Activated CD4-positive, alpha-beta T cell treated with anti-CD3 and anti-CD28 coated beads for 4 hours (primary cell): ENCODE data around the gene PHF21B.
"Not testable (repeated sequence)": the region's sequence is repeated elsewhere in the genome, so short reads cannot be mapped to it uniquely, and the experiment has no call there.

ENCODE experiments used
- DNase-seq, 2 donors: peaks; one replicate each; pipeline ENCODE4 v3.0.0-alpha.2; 2020

The PHF21B gene

DNA sequence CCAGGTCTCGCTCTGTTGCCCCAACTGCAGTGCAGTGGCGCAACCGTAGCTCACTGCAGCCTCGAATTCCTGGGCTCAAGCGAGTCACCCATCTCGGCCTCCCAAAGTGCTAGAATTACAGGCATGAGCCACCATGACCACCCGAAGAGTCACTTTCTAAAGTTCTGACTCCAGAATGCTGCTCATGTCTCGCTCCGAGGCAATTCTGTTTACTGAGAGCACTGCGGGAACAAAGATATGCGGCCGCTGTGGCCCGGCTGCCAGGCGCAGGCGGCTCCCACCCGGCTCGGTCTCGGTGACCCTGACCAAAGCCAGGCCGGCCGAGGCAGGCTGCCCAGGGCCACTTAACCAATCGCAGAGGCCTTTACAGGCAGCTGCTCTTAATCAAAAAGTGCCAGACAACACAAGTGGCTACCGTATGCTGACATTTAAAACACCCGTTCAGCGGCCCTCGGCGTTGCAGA is 78.7 kb downstream of the PHF21B start:
- no peak for DNase-seq

DNA sequence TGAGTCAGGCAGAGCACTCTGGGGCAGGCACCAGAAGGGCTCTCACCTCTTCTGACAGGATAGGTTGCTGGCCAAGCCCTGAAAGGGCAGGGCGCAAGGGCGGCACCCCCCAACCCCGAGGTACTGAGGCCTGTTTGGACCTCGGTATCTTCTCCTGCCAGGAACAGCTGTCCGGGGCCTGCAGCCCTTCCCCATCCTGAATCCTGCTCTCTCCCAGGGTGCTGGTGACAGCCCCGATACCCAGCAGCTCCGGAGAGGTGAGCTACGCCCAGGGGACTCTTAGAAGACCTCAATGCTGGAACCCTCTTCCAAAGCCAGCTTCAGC is 79.1 kb downstream of the PHF21B start:
- no peak for DNase-seq

DNA sequence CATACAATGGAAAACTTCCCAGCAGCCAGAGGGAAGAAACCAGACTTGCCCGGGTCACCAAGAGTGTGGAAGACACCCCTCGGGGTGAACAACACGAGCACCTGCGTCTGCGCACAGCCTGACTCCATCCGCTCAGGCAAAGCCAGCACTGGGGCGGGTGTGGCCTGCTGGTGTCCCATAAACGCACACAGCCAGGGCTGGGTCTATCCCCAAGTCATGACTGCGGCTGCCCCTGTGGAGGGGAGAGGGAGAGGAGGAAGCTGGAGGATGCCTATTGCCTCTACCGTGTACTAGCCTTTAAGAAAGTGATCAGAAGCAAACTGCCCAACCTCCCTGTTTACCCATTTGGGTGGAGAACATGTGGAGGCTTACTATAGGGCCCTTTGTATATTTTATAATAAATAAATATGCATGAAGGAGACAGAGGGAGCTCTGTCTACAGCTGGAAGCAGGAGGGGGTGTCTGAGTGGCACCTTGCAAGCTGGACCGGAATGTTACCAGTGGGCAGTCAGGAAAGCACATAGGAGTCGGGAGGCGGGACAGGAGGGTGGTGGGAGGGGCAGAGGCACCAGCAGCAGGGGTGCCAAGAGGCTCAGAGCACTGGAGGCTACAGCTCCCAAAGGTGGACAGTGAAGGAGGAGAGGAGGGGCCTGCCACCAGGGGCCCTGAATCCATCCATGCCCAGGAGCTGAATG is 79.6 kb downstream of the PHF21B start:
- no peak for DNase-seq

DNA sequence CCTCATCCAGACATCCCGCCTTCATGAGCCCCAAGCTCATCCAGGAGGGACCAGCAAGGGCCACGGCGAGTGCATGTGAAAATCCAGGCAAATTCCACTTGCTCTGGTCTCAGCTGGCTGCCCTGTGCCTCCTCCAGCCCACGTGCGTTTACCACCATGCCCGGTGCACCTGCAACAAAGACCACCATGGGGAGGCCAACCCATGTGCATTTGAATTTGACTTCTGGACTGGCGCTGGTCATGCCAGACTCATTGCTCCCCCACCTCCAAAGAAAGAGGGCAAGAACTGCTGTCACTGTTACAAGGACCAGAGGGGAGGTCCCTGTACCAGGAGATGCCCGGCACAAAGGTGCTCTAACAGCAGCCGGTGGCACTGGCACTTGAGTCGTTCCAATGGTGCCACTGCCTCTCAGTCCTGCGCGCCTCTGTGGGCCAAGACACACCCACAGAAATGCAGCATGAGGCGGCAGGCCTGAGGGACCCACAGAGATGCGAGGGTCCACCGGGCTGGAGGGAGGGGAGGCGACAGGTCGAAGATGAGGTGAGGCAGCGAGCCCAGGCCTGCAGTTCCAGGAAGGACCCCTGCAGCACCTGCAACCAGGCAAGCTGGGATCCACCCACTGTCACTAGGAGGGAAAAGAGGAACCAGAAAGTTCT is 80.3 kb downstream of the PHF21B start:
- no peak for DNase-seq

DNA sequence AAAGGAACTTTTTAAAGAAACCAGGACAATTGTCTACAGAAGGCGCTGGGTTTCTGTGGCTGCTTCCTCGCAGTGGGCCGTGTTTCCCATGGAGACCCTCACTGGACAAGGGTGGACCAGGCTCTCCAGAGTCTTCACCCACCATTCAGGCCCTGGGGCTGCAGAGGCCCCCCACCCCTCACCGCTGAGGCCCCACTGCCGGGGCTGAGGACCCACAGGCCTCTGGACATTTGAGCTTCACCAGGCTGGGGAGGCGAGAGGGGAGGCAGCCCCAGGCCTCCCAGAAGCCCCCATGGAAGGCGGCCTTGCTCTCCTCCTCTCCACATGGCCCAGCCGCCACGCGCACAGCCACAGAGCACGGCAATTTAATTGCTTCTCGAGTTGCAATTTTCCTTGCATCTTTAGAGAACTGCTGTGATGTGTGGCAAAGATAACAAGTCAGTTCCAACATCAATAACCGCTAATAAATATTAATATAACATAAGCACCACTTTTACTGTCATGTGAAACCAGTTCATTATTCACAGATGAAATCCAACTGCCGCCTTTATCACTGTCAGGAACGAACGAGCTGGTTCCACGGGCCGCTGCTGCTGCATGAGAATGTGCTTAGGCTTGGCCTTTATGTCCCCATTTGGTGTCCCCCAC is 81.0 kb downstream of the PHF21B start:
- DNase-seq, result no peak

DNA sequence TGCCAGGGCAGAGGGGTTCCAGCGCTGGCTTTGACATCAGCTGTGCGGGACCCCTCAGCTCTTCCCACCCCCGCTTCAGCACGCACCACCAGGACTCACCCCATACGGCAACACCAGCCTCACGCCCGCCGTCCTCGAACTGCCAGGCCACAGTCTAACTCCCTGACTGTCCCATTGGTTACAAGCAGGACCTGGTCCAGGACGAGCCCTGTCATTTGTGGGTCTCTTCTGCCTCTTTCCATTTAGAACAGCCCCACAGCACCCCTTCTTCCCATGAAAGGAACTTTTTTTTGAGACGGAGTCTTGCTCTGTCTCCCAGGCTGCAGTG is 81.7 kb downstream of the PHF21B start:
- DNase-seq, result no peak

DNA sequence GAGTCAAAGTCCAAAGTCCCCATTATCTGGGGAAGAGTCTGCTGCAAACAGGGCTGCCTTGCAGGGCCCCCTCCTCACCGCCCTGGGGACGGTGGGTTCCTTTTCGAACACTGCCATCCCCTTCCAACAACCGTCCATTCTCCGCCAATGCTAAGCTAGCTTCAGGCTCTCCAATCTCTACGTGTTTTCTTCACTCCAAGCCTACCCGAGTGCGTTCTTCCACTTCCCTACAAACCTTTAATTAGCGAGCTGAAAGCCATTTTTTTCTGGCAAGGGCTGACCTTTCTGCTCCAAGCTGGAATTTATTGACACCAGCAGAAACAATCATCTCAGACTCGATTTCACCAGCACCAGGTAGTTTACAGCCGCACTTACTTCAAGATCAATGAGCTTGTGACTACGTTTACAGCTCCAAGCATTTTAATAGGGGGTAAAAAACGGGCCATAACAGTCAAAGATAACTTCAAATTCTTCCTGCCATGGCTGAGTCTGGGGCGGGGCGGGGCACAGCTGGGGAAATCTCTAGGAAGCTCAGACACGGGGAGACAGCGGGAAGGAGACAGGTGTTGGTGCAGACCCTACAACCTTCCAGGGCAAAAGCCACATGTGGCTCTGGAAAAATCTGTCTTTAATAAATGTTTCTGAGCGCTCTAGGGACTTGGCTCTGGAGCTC is 82.2 kb downstream of the PHF21B start:
- no peak for DNase-seq

DNA sequence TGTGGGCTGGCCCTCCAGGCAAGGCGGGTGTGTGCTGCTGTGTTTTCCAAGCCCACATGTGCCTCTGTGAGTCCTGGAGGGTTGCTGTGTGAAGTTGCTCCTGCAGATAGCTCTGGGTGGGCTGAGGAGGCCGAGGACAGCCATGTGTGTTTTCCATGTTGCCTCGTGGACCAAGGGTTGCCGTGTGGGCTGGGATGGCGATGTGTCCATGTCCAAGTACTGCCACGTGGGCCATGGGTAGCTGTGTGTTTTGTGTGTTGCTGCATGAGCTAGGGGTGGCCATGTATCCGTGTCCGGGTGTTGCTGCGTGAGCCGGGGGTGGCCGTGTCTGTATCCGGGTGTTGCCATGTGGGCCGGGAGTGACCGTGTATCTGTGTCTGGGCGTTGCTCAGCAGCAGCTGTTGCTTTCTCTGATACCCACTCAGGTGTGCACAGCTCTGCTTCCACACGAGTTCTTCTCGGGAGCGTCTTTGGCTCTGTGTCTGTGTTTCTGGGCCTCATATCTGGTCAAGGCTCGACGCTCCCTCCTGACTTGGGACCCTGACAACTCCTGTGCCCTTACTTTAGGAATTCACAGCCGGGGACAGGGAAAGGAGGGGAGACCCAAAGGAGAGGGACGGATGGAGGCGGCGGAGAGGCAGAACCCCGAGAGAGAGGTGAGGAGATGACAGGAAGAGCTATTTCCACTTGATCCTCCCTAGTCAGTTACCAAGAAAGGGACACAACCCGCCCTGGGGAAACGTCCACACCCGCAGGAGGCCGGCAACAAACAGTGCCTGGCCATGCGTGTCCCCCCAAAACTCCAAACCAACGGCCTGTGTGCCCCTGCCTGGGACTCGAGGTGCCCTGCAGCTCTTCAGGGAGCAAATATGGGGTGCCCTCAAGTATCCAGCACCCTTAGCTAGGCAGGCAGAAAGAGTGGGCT is 83.1 kb downstream of the PHF21B start:
- DNase-seq, result no peak

DNA sequence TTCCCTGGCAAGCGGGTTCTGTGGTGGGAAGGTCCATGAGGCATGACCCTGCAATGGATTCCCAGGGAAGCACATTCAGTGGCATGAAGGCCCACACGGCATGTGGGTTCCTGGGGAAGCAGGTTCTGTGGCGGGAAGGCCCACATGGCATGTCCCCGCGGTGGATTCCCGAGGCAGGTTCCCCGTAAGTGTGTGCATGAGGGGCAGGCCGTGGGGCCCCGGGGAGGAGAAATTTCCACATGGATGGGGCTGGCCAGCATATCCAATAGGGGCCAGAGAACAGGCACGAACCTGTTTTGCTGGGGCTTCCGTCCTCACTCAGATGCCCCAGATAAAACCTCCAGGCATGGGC is 83.7 kb downstream of the PHF21B start:
- no peak for DNase-seq

DNA sequence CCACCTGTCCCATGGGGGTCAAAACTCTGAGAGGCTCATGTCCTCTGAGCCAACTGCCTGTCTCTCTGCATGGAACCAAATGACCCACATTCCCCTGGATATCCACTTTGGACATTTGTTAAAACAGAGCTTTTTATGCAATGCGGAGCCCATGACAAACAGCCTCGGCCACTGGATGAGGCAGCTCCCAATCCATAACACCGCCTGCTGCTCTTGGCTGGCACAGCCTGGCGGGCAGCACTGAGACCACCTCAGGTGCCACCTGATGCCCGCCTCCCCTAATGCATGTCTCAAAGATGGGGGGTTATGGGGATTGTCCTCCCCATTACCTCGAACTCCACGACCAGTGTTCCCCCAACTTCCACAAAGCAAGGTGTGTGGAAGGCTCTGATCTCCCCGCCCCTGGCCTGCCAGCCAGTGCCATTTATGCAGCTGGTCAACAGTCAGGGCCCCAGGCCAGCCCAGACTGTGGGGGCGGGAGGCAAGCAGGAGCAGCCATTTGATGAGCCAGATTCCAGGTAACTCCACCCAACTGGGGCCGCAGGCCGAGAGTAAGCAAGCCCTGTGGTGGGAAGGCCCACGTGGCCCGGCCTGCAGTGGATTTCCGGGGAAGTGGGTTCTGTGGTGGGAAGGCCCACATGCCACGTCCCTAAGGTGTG is 84.2 kb downstream of the PHF21B start:
- DNase-seq, result no peak

DNA sequence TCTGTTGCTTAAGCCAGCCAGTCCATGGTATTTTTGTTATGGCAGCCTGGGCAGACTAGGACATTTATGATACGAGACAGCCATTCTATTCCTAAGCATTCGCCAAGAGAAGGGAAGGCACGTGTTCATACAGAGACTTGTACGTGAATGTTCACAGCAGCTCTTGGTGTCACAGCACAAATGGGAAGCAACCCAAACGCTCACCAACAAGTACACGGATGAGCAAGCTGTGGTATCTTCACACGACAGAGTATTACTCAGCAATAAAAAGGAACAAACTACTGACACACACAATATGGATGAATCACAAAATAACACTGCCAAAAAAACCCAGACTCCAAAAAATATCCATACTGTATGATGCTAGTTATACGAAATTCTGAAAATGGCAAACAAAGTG is 85.1 kb downstream of the PHF21B start:
- DNase-seq, result no peak

DNA sequence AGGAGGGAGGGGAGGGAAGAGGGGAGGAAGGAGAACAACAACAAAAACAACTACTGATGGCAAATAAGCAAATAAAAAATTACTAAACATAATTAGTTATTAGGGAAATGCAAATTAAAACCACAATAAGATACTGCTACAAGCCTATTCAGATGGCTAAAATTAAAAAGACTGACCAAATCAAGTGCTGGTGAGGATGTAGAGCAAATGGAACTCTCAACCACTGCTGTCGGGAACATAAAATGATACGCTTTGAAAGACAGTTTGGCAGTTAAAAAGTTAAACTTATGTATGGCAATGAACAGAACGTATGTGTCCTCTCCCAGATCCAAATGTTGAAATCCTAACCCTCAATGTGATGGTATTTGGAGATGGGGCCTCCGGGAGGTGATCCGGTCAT is 85.7 kb downstream of the PHF21B start:
- DNase-seq, result no peak

DNA sequence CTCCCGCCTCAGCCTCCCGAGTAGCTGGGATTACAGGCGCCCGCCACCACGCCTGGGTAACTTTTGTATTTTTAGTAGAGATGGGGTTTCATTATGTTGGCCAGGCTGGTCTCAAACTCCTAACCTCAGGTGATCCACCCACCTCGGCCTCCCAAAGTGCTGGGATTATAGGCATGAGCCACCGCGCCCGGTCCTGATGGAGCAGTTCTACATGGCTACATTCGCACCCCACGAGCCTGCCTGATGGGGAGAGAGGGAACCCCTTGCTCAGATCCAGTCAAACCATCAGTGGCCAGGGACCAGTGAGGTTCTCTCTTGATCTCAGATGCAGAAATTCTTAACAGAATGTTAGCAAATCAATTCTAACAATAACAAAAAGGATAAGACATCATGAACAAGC is 88.0 kb downstream of the PHF21B start:
- not testable (repeated sequence) for DNase-seq

DNA sequence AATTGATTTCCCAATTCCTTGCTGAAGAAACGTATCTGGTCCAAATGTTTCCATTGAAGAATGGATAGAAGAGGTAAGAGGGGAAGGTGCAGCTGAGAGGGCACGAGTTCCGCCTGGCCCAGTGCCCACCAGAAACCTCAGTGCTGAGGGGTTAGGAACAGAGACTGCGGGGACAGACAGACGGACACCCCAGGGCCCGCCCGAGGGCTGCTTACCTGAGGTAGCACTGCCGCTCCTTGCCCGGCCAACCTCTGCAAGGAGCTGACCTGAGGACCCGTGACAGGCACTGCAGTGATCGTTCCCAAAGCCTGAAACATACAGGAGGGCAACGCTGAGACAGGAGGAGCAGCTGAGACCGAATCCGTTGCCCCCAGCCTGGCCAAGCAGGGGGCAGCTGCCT is 89.6 kb downstream of the PHF21B start:
- DNase-seq, result no peak

DNA sequence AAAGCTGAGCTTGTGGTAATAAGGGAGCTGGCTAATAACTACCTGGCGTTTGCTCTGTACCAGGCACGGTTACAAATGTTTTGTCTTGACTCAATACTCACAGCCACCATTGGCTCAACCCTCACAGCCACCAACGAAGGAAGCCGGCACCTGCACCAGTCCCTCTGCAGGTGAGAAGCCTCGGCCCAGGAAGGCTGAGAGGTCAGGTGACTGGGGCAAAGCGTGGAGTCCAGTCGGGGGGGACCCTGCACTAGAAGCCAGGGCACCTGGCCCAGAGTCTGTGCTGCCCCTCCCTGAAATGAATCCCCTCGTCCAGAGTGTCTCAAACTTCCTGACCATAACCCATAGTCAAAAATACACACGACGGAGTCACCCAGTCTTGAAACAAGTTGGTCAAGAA is 90.1 kb downstream of the PHF21B start:
- DNase-seq, result no peak

DNA sequence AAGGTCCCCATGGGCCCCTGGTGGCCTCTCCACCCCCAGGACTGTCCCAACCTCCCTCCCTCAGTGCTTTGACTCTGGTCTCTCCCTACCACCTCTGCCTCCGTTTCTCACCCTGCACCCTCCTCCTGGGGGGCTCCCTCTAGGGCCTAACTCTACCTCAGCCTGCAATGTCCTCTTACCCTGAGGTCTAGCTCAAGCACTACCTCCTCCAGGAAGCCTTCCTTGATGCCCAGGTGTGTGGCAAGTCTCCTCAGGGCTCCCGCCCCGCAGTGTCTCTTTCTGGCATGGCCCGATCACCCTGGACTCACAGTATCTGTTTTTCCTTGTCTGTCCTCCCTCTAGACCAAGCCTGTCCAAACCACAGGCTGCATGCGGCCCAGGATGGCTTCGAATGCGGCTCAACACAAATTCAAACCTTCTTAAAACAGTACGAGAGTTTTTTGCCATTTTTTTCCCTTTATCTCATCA is 90.8 kb downstream of the PHF21B start:
- no peak for DNase-seq

DNA sequence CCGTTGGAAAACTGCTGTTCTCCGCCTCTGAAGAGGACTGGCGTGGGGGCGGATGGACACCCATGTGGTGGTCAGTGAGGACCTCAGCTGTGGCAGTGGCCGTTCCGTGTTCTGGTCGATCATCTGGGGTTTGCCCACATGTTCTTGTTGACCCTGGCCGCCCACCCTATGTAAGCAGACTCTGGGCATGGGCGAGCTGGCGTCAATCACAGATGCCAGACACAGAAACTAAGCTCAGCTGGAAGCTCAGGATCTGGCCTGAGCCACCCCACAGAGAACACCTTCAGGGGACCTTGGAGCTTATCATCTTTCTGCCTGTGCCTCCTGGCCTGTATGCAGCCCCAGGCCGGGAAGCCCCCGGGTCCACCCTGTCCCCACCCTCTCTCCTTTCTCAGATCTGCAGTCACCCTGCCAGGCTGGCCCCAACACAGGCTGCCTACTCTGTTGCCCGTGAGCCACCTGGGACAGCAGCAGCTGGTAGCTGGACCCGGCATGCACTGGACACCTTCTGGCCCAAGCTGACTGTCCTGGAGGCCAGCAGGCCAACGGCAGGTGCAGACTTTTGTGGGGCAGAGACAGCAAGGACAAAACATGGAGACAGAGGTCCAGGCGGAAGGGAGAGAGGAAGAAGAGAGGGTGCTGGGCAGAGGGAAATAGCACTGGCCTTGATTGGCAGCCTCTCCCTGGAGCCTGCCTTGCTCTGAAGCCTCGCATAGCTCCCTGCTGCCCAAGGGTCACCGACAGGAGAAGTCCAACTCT is 91.5 kb downstream of the PHF21B start:
- DNase-seq, result no peak

DNA sequence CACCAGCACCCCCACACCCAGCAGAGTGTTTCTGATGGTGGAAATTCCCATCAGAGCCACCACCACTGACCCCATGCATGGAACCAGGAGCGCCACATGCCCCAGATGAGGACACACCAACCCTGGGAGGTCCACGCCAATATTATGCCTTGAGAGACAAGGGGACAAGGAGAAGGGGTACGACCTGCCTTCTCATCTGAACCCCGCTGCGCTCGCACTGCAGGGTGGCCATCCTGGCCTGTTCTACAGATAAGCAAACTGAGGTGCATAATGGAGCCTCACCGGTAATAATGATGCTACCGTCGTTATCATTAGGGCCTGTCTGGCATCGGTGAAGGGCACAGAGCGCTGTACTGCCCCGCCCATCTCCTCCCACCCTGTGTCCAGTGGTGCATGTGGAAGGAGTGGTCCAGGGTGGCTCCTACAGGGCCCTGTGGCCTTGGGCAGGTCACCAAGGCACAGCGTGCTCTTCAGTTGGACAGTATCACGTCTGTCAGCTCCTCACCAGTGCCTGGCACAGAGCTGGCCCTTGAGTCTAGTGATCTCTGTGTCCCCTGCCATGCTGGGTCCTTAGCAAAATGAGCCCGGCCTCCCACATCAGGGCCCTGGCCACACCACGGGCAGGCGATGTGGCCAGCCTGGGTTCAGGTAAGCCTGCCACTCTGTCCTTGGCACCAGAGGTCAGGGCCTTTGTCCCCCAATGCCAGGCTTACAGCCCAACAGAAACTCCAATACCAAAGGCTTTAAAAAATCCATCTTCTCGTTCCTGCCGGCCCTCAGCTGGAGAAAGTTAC is 92.2 kb downstream of the PHF21B start:
- DNase-seq, result no peak

DNA sequence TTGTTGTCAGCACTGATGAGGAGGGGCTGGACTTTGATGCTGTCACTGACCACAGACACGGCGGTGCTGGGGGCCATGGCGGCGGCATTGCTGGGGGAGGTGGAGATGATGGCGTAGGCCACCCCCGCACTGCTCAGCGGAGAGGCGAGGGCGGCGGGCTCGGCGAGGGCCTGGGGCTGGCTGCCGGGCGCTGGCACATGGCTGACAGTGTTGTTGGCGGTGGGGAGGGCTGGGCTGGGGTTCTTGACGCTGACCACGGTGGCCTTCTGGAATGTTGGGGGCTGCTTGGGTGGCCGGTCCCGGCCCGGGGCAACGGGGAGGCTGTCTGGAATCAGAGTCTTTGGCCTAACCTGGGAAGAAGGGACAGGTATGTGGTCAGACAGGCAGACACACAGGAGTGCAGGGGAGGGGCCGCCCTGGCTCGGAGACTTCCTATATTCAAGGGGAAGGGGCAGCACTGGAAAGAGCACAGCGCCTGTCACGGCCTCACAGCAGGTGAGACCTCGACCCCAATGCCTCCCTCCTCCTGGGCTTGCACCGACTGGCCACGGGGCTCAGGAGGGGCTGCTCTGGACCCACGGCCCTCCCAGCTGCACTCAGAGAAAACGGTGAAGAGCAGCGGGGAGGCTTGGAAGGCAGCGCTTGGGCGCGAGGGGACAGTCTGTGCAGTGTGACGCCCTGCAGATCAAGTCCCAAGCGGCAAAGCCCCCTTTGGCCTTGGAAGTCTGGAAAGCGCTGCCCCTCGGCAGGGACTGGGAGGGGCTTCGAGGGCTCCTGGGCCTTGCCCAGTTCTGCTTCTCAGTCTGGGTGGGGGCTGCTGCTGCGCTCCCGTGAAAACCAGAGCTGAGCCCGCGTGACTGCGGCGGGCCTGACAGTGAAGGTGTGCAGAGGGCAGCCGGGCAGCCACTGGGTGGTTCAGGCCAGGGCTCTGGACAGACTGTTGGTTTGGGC is 93.2 kb downstream of the PHF21B start:
- no peak for DNase-seq

DNA sequence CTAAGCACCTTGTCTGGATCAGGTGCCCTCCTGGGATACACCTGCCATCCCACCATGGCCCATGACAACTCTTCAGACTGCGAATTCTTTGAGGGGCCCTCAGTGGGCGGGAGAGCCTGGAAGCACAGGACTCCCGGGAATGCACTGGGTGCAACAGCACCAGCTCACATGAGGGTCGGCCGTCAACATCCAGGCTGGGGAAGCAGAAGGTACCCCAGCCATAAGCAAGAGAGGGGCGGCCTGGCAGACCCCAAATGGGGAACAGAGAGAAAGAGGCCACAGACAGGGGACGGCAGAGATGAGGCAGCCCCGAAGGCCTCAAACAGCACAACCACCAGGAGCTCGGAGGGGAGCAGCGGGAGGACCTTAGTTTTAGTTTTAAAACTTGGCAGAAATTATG is 94.4 kb downstream of the PHF21B start:
- DNase-seq, result no peak
